Ovary (tissue), 3 donors: ENCODE measurements around the gene SNX13.

ENCODE experiments used
- CTCF ChIP-seq, 3 donors: fragments of 450-650 bp in 2 of 3; fragments of 200-600 bp in 1 of 3; IDR thresholded peaks; one replicate each; pipeline versions ENCODE4 v1.5.1 to v1.8.0; 2016 to 2022; ENCODE audit warnings: antibody characterized with exemption in 3 of 3, mild to moderate bottlenecking in 1 of 3
- EP300 ChIP-seq: sonication (generic); formaldehyde crosslinking; IDR thresholded peaks from one replicate; pipeline ENCODE4 v1.6.1; 2017; ENCODE audit warnings: antibody characterized with exemption
- POLR2A ChIP-seq: fragments of 450-650 bp; IDR thresholded peaks from one replicate; pipeline ENCODE4 v1.6.1; 2017; ENCODE audit warnings: antibody characterized with exemption, mild to moderate bottlenecking, moderate library complexity
- donor health status: DM: no; HTN: no; CAD: no.

GRCh38 chr7:17984288-17984687 lies 44.0 kb upstream of the SNX13 start:
- TF ChIP-seq CTCF (IDR thresholded peaks at IDR 0.05), result no peak
- no peak for TF ChIP-seq POLR2A
- TF ChIP-seq EP300, result no peak
